ENCODE measurements around the gene TAOK2.
A peak's percentile ranks its signal among the peaks of the same experiment; 100 is the strongest.

GRCh38 chr16:29943846-29944799 is 29.5 kb upstream of the TAOK2 start:
- TF ChIP-seq CTCF (IDR thresholded peaks at IDR 0.05) = no peak
- TF ChIP-seq POLR2AphosphoS5 (IDR thresholded peaks at IDR 0.05; ENCODE audit: low read depth, low read length) = peak; percentile 70; the same call in 1 of the 2 replicates
- peak; percentile 24 to 27; a peak in 2 of 4 replicates for TF ChIP-seq REST (IDR thresholded peaks at IDR 0.05; ENCODE audit: insufficient read depth in 1 of 2, low read depth in 2 of 2, low read length in 1 of 2)
- TF ChIP-seq SIN3A (IDR thresholded peaks at IDR 0.05; ENCODE audit: borderline replicate concordance, insufficient read depth, low read depth, low read length) = no peak; the same call in 1 of the 2 replicates
- 0 out of 2 replicates have a peak, but pooled peaks have one; percentile 33 for TF ChIP-seq TCF7L2 (IDR thresholded peaks at IDR 0.05; ENCODE audit: low read depth, low read length)

Measured in Panc1 (cell line).